ENCODE data around the gene GNG7.
"Not testable (repeated sequence)": the region's sequence is repeated elsewhere in the genome, so short reads cannot be mapped to it uniquely, and the experiment has no call there.

The GNG7 gene

DNA sequence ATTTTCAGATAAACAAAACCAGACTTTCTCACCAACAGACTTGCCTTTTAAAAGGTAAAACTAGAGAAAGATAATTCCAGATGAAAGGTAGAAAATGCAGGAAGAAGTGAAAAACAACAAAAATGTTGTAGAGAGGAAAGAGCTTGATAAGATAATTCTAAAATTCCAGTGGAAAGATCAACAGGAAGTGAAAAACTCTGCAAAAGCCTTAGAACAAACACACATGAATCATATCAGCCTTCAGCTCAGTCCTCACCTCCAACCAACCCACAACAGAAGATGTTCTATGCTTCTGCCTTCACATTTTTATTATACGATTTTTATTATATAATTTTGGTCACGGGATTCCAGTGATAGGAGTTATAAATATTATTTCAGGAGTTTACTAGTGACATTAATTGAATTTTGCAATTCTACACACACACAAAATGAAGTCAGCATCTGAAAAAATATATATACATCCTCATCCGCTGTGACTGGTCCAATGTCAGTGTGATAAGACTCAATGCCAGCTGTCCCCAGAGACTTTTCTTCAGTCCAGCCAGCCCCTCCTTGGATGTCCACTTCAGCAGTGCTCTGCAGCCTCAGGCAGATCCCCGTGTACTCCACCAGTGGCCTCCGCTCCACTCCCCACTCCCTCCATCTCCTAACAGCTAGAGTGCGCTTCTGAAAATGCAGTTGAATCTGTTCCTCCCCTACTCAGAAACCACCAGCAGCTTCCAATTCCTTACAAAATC, 168.6 kb downstream of the GNG7 start:
- H3K36me3 Mint-ChIP-seq (ENCODE audit: low read depth), result no peaks in the 10 kb centered on the region
- peak overlapping the region; percentile 47 for H3K4me3 Mint-ChIP-seq
- H3K27ac Mint-ChIP-seq, result peak overlapping the region; percentile 71
- H3K27me3 Mint-ChIP-seq (ENCODE audit: low read depth), result no peaks in the 10 kb centered on the region
- peaks cover 22% of the 10 kb centered on the region for H3K4me1 Mint-ChIP-seq (ENCODE audit: low read depth)
- H3K9me3 Mint-ChIP-seq, result no peaks in the 10 kb centered on the region

DNA sequence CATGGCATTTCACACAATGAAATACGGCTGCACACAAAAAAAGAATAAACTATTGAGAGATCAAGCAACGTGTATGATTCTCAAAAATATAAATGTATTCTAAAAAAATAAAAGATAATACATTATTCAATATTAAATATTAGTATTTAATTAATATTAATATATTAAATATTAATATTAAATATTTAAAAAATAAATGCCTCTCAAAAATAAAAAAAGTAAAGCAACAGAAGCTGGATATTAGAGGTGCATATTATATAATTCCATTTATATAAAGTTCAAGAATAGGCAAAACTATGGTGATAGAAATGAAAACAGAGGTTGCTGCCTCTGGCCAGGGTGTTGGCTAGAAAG, 169.4 kb downstream of the GNG7 start:
- Mint-ChIP-seq H3K27ac (no peak overlapping the region), H3K27me3 (ENCODE audit: low read depth) (no peaks in the 10 kb centered on the region), H3K36me3 (ENCODE audit: low read depth) (no peaks in the 10 kb centered on the region), H3K9me3 (no peaks in the 10 kb centered on the region), H3K4me1 (ENCODE audit: low read depth) (peaks cover 22% of the 10 kb centered on the region), H3K4me3 (no peak overlapping the region)

DNA sequence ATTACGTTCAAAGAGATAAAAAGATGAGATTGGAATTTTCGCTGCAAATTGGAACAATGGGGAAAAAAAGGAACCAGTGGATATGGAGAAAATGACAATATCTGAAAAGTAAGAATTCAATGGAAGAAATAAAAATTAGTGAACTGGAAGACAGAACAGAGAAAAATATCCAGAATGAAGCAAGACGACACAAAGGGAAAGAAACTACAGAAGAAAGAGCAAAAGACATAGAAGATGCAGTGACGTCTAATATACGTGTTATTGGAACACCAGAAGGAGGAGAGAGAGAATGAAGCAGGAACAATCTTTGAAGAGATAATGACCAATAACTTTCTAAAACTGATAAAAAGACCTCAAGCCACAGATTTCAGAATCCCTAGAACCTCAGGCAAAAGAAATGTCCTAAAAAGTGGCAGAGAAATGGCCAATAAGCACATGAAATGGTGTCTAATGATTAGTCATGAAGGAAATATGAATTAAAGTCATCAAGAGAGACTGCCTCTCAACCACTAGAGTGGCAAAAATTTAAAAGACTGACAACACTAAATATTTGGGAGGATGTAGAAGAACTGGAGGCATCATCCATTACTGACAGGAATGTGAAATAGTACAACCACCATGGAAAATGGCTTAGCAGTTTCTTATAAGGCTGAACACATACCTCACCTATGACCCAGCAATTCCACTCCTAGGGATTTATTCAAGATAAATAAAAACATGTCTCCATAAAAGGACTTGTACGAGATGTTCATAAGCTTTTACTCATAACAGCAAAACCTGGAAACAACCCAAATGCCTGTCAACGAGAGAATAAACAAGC, 170.0 kb downstream of the GNG7 start:
- Mint-ChIP-seq H3K27me3 (ENCODE audit: low read depth) (no peaks in the 10 kb centered on the region), H3K4me1 (ENCODE audit: low read depth) (peaks cover 20% of the 10 kb centered on the region), H3K27ac (peak overlapping the region; percentile 10), H3K4me3 (no peak overlapping the region), H3K9me3 (no peaks in the 10 kb centered on the region), H3K36me3 (ENCODE audit: low read depth) (no peaks in the 10 kb centered on the region)

DNA sequence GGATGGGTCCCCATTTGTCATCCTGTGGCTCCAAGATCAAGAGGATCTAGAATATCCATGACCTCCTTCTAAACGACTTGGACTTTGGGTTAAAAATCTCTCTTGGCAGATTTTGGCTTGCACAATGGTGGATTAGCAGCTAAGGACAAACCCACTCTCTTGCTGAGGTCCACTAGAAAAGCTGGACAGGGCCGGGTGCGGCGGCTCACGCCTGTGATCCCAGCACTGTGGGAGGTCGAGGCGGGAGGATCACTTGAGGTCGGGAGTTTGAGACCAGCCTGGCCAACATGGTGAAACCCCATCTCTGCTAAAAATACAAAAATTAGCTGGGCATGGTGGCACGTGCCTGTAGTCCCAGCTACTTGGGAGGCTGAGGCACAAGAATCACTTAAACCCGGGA, 172.6 kb downstream of the GNG7 start:
- H3K4me1 Mint-ChIP-seq (ENCODE audit: low read depth), result peaks cover 19% of the 10 kb centered on the region
- not testable (repeated sequence) for H3K36me3 Mint-ChIP-seq (ENCODE audit: low read depth); H3K27ac Mint-ChIP-seq; H3K9me3 Mint-ChIP-seq; H3K4me3 Mint-ChIP-seq; H3K27me3 Mint-ChIP-seq (ENCODE audit: low read depth)

- Mint-ChIP-seq H3K27me3 (ENCODE audit: low read depth) (no peaks in the 10 kb centered on the region), H3K36me3 (ENCODE audit: low read depth) (no peaks in the 10 kb centered on the region), H3K4me1 (ENCODE audit: low read depth) (peaks cover 15% of the 10 kb centered on the region), H3K27ac (no peak overlapping the region), H3K4me3 (no peak overlapping the region), H3K9me3 (no peaks in the 10 kb centered on the region)
Measured at GRCh38 chr19:2529473-2529918, 173.0 kb downstream of the GNG7 start.

GRCh38 chr19:2528675-2529101, 173.8 kb downstream of the GNG7 start:
- Mint-ChIP-seq H3K9me3 (no peaks in the 10 kb centered on the region), H3K36me3 (ENCODE audit: low read depth) (no peaks in the 10 kb centered on the region), H3K27ac (no peak overlapping the region), H3K4me1 (ENCODE audit: low read depth) (peaks cover 9% of the 10 kb centered on the region), H3K4me3 (no peak overlapping the region), H3K27me3 (ENCODE audit: low read depth) (no peaks in the 10 kb centered on the region)

- Mint-ChIP-seq H3K27me3 (ENCODE audit: low read depth) (no peaks in the 10 kb centered on the region), H3K36me3 (ENCODE audit: low read depth) (no peaks in the 10 kb centered on the region), H3K4me3 (no peak overlapping the region), H3K27ac (no peak overlapping the region), H3K9me3 (no peaks in the 10 kb centered on the region), H3K4me1 (ENCODE audit: low read depth) (peaks cover 4% of the 10 kb centered on the region)
Measured at GRCh38 chr19:2527686-2528085, 174.8 kb downstream of the GNG7 start.

DNA sequence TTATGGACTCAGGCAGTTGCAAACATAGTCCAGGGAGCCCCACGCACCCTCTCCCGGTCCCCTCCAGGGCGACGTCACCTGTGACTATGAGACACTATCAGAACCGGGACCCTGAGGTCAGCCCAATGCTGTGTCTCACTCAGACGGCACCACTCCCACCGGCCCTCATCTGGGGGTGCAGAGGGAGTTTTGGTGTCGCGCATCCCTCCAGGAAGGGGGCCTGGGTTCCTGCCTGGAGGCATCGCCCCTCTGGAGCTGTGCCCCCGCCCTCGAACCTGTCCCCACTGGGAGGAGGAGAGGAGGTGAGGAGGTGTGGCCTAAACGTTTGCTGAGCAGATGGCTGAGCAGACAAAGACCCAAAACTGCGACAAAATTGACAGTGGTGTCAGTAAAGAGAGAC, 175.3 kb downstream of the GNG7 start:
- no peaks in the 10 kb centered on the region for H3K27me3 Mint-ChIP-seq (ENCODE audit: low read depth)
- H3K9me3 Mint-ChIP-seq, result no peaks in the 10 kb centered on the region
- no peak overlapping the region for H3K4me3 Mint-ChIP-seq
- H3K27ac Mint-ChIP-seq, result no peak overlapping the region
- H3K4me1 Mint-ChIP-seq (ENCODE audit: low read depth), result peaks cover 1% of the 10 kb centered on the region
- H3K36me3 Mint-ChIP-seq (ENCODE audit: low read depth), result no peaks in the 10 kb centered on the region

- no peaks in the 10 kb centered on the region for H3K27me3 Mint-ChIP-seq (ENCODE audit: low read depth)
- H3K4me3 Mint-ChIP-seq, result no peak overlapping the region
- H3K27ac Mint-ChIP-seq, result no peak overlapping the region
- no peaks in the 10 kb centered on the region for H3K9me3 Mint-ChIP-seq
- no peaks in the 10 kb centered on the region for H3K4me1 Mint-ChIP-seq (ENCODE audit: low read depth)
- H3K36me3 Mint-ChIP-seq (ENCODE audit: low read depth), result no peaks in the 10 kb centered on the region
Measured at GRCh38 chr19:2524840-2525723, 177.4 kb downstream of the GNG7 start.

GRCh38 chr19:2524361-2524839, 178.1 kb downstream of the GNG7 start:
- H3K4me3 Mint-ChIP-seq, result no peak overlapping the region
- no peaks in the 10 kb centered on the region for H3K9me3 Mint-ChIP-seq
- H3K27me3 Mint-ChIP-seq (ENCODE audit: low read depth), result no peaks in the 10 kb centered on the region
- H3K4me1 Mint-ChIP-seq (ENCODE audit: low read depth), result no peaks in the 10 kb centered on the region
- no peaks in the 10 kb centered on the region for H3K36me3 Mint-ChIP-seq (ENCODE audit: low read depth)
- H3K27ac Mint-ChIP-seq, result no peak overlapping the region

DNA sequence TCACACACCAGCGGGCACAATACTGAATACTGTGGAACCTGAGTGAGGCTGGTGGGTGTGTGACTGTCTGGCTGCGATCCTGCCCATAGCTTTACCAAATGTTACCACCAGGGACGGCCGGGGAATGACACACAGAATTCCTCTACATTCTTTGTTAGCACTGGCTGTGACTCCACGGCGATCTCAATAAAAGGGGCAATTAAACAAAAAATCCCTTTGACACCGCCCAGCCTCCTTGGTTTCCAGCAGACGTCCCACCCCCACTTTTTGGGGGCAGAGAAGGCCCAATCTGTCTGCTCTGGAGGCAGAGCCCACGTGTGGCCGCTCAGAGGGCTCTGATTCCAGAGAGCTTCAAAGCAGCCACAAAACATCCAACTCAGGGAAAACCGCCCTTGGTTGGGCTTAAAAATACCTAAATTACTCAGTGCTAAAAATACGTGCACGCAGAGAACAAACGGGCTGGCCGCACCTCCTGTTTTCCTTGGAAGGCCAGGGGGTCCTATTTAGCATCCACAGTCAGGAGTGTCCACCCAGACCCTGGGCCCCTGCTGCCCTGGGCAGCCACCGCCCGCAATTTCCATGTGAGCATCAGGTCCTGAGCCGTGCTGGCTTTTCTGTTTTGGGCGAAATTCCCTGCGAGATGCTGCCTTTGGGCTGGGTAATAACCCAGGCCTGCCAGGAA, 178.7 kb downstream of the GNG7 start:
- H3K4me1 Mint-ChIP-seq (ENCODE audit: low read depth), result no peaks in the 10 kb centered on the region
- no peaks in the 10 kb centered on the region for H3K27me3 Mint-ChIP-seq (ENCODE audit: low read depth)
- no peaks in the 10 kb centered on the region for H3K9me3 Mint-ChIP-seq
- no peak overlapping the region for H3K27ac Mint-ChIP-seq
- H3K4me3 Mint-ChIP-seq, result no peak overlapping the region
- no peaks in the 10 kb centered on the region for H3K36me3 Mint-ChIP-seq (ENCODE audit: low read depth)

DNA sequence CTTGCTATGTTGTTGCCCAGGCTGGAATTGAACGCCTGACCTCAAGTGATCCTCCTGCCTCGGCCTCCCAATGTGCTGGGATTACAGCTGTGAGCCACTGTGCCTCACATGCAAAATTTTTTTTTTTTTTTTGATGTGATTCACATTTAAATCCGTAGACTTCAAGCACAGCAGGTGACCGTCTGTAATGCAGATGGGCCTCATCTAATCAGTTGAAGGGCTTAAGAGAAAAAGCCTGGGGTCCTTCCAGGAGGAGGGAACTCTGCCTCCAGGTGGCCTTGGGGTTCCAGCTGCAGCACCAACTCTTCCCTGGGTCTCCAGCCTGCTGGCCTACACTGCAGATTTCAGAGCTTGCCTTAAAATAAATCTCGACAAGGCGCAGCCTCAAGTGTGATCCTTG, 183.0 kb downstream of the GNG7 start:
- H3K4me3 Mint-ChIP-seq, result no peak overlapping the region
- no peaks in the 10 kb centered on the region for H3K9me3 Mint-ChIP-seq
- no peak overlapping the region for H3K27ac Mint-ChIP-seq
- no peaks in the 10 kb centered on the region for H3K36me3 Mint-ChIP-seq (ENCODE audit: low read depth)
- H3K27me3 Mint-ChIP-seq (ENCODE audit: low read depth), result peaks cover 5% of the 10 kb centered on the region
- H3K4me1 Mint-ChIP-seq (ENCODE audit: low read depth), result no peaks in the 10 kb centered on the region

DNA sequence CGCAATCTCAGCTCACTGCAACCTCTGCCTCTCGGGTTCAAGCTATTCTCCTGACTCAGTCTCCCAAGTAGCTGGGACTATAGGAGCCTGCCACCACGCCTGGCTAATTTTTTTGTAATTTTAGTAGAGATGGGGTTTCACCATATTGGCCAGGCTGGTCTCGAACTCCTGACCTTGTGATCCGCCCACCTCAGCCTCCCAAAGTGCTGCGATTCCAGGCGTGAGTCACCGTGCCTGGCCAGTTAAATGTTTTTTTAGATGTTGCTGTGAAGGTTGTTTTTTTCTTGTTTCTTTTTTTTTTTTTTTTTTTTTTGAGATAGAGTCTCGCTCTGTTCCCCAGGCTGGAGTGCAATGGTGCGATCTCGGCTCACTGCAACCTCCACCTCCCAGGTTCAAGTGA, 183.6 kb downstream of the GNG7 start:
- not testable (repeated sequence) for H3K36me3 Mint-ChIP-seq (ENCODE audit: low read depth); H3K4me1 Mint-ChIP-seq (ENCODE audit: low read depth); H3K9me3 Mint-ChIP-seq; H3K4me3 Mint-ChIP-seq; H3K27ac Mint-ChIP-seq; H3K27me3 Mint-ChIP-seq (ENCODE audit: low read depth)

Measured in T-helper 1 cell treated with Interleukin-12 subunit alpha and Interleukin-12 subunit beta and Interleukin-4 antibody, amounts not matched to agents 30 μg/mL and 1 μg/mL, for 36 hours (primary cell).